ENCODE results near the gene C2orf72. TPM values are rescaled to one million over a fixed set of nuclear protein-coding genes. Genes with fewer than 3 reads are reported as not detected.
A peak's percentile ranks its signal among the peaks of the same experiment; 100 is the strongest.

Gene C2orf72
- total RNA-seq, 3 donors from 2014 or later (not counting 1 experiment from before 2014, with no cell fraction given), result not detected

- H3K27ac Mint-ChIP-seq, result no peak overlapping the region
- 2% methylated on average over 104 of the region's 104 CpGs for WGBS (ENCODE audit: insufficient coverage)
- Histone ChIP-seq H3K27ac (ENCODE audit: low read length) (no peak overlapping the region), H3K9me3 (ENCODE audit: control insufficient read depth, insufficient read depth, low read length) (no peaks in the 10 kb centered on the region), H3K4me3 (ENCODE audit: low read length) (no peak overlapping the region), H3K36me3 (ENCODE audit: control insufficient read depth, insufficient read depth, low read length) (no peaks in the 10 kb centered on the region), H3K27me3 (ENCODE audit: control insufficient read depth, insufficient read depth, low read length) (peaks cover 29% of the 10 kb centered on the region), H3K4me1 (ENCODE audit: control insufficient read depth, insufficient read depth, low read length) (peaks cover 7% of the 10 kb centered on the region)
- ATAC-seq (peak; percentile 25 to 67 (median 52)), DNase-seq (peak in 1 of 2 donors; percentile 13)
- no peak overlapping the region for H3K4me3 Mint-ChIP-seq
- peaks cover 74% of the 10 kb centered on the region in 2 donors for H3K27me3 Mint-ChIP-seq (ENCODE audit: low read depth in 2 of 2)
- intact Hi-C loops (cut with micrococcal nuclease), result no loop called here
- no peaks in the 10 kb centered on the region for H3K4me1 Mint-ChIP-seq
- no peak for TF ChIP-seq CTCF (IDR thresholded peaks at IDR 0.05)
- no peaks in the 10 kb centered on the region for H3K9me3 Mint-ChIP-seq
- no peaks in the 10 kb centered on the region for H3K36me3 Mint-ChIP-seq
These were observed 584 bp downstream of the C2orf72 start for GRCh38 chr2:231037731-231038482.

- H3K9me3 ChIP-seq (ENCODE audit: control insufficient read depth, insufficient read depth, low read length), result no peaks in the 10 kb centered on the region
- 23% methylated on average over 19 of the region's 21 CpGs for WGBS (ENCODE audit: insufficient coverage)
- intact Hi-C loops (cut with micrococcal nuclease), result no loop called here
- no peak overlapping the region for H3K27ac ChIP-seq (ENCODE audit: low read length)
- peaks cover 29% of the 10 kb centered on the region for H3K27me3 ChIP-seq (ENCODE audit: control insufficient read depth, insufficient read depth, low read length)
- no peak for ATAC-seq
- no peaks in the 10 kb centered on the region for H3K4me1 Mint-ChIP-seq
- no peak for TF ChIP-seq CTCF (IDR thresholded peaks at IDR 0.05)
- H3K4me1 ChIP-seq (ENCODE audit: control insufficient read depth, insufficient read depth, low read length), result peaks cover 7% of the 10 kb centered on the region
- peaks cover 69 to 76% of the 10 kb centered on the region in 2 donors for H3K27me3 Mint-ChIP-seq (ENCODE audit: low read depth in 2 of 2)
- no peak overlapping the region for H3K4me3 ChIP-seq (ENCODE audit: low read length)
- no peak for DNase-seq
- no peaks in the 10 kb centered on the region for H3K36me3 Mint-ChIP-seq
- H3K36me3 ChIP-seq (ENCODE audit: control insufficient read depth, insufficient read depth, low read length), result no peaks in the 10 kb centered on the region
- H3K4me3 Mint-ChIP-seq, result peak overlapping the region; percentile 76
- no peaks in the 10 kb centered on the region for H3K9me3 Mint-ChIP-seq
- no peak overlapping the region for H3K27ac Mint-ChIP-seq
These were observed 1.4 kb downstream of the C2orf72 start for GRCh38 chr2:231038483-231039293.

GRCh38 chr2:231039294-231039664 lies 2.0 kb downstream of the C2orf72 start:
- no peak for DNase-seq
- no peaks in the 10 kb centered on the region for H3K36me3 ChIP-seq (ENCODE audit: control insufficient read depth, insufficient read depth, low read length)
- Mint-ChIP-seq H3K27ac (no peak overlapping the region), H3K4me3 (peak overlapping the region; percentile 25), H3K9me3 (no peaks in the 10 kb centered on the region), H3K36me3 (no peaks in the 10 kb centered on the region), H3K27me3 (ENCODE audit: low read depth in 2 of 2) (peaks cover 64 to 76% of the 10 kb centered on the region in 2 donors), H3K4me1 (no peaks in the 10 kb centered on the region)
- no peak overlapping the region for H3K27ac ChIP-seq (ENCODE audit: low read length)
- H3K4me1 ChIP-seq (ENCODE audit: control insufficient read depth, insufficient read depth, low read length), result peaks cover 7% of the 10 kb centered on the region
- no peak for TF ChIP-seq CTCF (IDR thresholded peaks at IDR 0.05)
- WGBS (ENCODE audit: insufficient coverage), result 97% methylated on average over 5 of the region's 6 CpGs
- ATAC-seq, result no peak
- intact Hi-C loops (cut with micrococcal nuclease), result no loop called here
- peaks cover 29% of the 10 kb centered on the region for H3K27me3 ChIP-seq (ENCODE audit: control insufficient read depth, insufficient read depth, low read length)
- no peak overlapping the region for H3K4me3 ChIP-seq (ENCODE audit: low read length)
- no peaks in the 10 kb centered on the region for H3K9me3 ChIP-seq (ENCODE audit: control insufficient read depth, insufficient read depth, low read length)

Measured in natural killer cell (primary cell).